ENCODE results near the gene CDS2. TPM values are rescaled to one million over a fixed set of nuclear protein-coding genes. Genes with fewer than 3 reads are reported as not detected.

CDS2 gene
- total and polyA plus RNA-seq, 2 of the 13 experiments (the other 11 are each of a cell fraction or from before 2014, with no cell fraction given): 81.3 to 153 TPM

DNA sequence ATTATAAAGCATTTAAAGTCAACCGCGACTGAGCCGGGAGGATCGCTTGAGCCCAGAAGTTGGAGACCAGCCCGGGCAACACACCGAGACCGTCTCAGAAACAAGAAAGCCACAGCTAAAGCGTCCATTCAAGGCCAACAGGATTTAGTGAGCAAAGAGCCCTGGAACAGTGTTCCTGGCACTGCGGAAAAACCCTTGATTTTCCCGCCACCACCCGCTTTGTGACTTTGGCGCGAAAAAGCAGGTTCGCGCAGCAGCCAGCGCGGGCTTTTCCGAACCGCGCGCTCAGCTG, 7.7 kb upstream of the CDS2 start (continued):
- TF ChIP-seq PHB2 (IDR thresholded peaks at IDR 0.05; ENCODE audit: partially characterized antibody): no peak
- TF ChIP-seq, protein P1, sequence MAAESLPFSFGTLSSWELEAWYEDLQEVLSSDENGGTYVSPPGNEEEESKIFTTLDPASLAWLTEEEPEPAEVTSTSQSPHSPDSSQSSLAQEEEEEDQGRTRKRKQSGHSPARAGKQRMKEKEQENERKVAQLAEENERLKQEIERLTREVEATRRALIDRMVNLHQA (CRISPR knock-in tag; IDR thresholded peaks at IDR 0.05): peak; percentile 91; the same call in 1 of the 2 replicates
- TF ChIP-seq ZNF430 (CRISPR knock-in tag; IDR thresholded peaks at IDR 0.05): no peak
- peak; percentile 93 for TF ChIP-seq HOXA5 (CRISPR knock-in tag; IDR thresholded peaks at IDR 0.05)
- TF ChIP-seq CCDC6 (CRISPR knock-in tag; IDR thresholded peaks at IDR 0.05): no peak
- no peak for TF ChIP-seq U2AF1 (optimal IDR thresholded peaks at IDR 0.05; ENCODE audit: low read depth, low read length)
- no peak for TF ChIP-seq SALL2 (CRISPR knock-in tag; IDR thresholded peaks at IDR 0.05)
- TF ChIP-seq, protein P2, sequence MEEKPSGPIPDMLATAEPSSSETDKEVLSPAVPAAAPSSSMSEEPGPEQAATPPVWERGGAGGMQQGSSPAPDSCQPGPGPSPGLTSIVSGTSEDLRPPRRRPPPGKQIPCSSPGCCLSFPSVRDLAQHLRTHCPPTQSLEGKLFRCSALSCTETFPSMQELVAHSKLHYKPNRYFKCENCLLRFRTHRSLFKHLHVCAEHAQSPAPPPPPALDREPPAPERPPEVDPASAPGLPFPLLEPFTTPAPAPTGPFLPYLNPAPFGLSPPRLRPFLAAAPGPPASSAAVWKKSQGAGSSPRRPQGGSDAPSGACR (CRISPR knock-in tag; IDR thresholded peaks at IDR 0.05): no peak
- TF ChIP-seq, protein P3, sequence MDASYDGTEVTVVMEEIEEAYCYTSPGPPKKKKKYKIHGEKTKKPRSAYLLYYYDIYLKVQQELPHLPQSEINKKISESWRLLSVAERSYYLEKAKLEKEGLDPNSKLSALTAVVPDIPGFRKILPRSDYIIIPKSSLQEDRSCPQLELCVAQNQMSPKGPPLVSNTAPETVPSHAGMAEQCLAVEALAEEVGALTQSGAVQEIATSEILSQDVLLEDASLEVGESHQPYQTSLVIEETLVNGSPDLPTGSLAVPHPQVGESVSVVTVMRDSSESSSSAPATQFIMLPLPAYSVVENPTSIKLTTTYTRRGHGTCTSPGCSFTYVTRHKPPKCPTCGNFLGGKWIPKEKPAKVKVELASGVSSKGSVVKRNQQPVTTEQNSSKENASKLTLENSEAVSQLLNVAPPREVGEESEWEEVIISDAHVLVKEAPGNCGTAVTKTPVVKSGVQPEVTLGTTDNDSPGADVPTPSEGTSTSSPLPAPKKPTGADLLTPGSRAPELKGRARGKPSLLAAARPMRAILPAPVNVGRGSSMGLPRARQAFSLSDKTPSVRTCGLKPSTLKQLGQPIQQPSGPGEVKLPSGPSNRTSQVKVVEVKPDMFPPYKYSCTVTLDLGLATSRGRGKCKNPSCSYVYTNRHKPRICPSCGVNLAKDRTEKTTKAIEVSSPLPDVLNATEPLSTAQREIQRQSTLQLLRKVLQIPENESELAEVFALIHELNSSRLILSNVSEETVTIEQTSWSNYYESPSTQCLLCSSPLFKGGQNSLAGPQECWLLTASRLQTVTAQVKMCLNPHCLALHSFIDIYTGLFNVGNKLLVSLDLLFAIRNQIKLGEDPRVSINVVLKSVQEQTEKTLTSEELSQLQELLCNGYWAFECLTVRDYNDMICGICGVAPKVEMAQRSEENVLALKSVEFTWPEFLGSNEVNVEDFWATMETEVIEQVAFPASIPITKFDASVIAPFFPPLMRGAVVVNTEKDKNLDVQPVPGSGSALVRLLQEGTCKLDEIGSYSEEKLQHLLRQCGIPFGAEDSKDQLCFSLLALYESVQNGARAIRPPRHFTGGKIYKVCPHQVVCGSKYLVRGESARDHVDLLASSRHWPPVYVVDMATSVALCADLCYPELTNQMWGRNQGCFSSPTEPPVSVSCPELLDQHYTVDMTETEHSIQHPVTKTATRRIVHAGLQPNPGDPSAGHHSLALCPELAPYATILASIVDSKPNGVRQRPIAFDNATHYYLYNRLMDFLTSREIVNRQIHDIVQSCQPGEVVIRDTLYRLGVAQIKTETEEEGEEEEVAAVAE (CRISPR knock-in tag; IDR thresholded peaks at IDR 0.05; ENCODE audit: borderline replicate concordance): no peak
- TF ChIP-seq, protein P4, sequence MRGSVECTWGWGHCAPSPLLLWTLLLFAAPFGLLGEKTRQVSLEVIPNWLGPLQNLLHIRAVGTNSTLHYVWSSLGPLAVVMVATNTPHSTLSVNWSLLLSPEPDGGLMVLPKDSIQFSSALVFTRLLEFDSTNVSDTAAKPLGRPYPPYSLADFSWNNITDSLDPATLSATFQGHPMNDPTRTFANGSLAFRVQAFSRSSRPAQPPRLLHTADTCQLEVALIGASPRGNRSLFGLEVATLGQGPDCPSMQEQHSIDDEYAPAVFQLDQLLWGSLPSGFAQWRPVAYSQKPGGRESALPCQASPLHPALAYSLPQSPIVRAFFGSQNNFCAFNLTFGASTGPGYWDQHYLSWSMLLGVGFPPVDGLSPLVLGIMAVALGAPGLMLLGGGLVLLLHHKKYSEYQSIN (CRISPR knock-in tag; IDR thresholded peaks at IDR 0.05; ENCODE audit: borderline replicate concordance): no peak
- TF ChIP-seq MAF1 (CRISPR knock-in tag; IDR thresholded peaks at IDR 0.05; ENCODE audit: borderline replicate concordance): 0 out of 2 replicates have a peak, but pooled peaks have one; percentile 27
- TF ChIP-seq CHCHD3 (CRISPR knock-in tag; IDR thresholded peaks at IDR 0.05): no peak
- TF ChIP-seq REXO4 (CRISPR knock-in tag; IDR thresholded peaks at IDR 0.05; ENCODE audit: borderline replicate concordance): no peak; the same call in 1 of the 2 replicates
- no peak; the same call in 1 of the 2 replicates for TF ChIP-seq KMT2B (CRISPR knock-in tag; IDR thresholded peaks at IDR 0.05)
- TF ChIP-seq ZNF777 (CRISPR knock-in tag; IDR thresholded peaks at IDR 0.05): no peak
- TF ChIP-seq ZNF557 (CRISPR knock-in tag; IDR thresholded peaks at IDR 0.05): peak; percentile 98
- TF ChIP-seq, protein P5, sequence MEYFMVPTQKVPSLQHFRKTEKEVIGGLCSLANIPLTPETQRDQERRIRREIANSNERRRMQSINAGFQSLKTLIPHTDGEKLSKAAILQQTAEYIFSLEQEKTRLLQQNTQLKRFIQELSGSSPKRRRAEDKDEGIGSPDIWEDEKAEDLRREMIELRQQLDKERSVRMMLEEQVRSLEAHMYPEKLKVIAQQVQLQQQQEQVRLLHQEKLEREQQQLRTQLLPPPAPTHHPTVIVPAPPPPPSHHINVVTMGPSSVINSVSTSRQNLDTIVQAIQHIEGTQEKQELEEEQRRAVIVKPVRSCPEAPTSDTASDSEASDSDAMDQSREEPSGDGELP (IDR thresholded peaks at IDR 0.05; ENCODE audit: borderline replicate concordance, low read depth): no peak; the same call in 1 of the 2 replicates
- no peak for TF ChIP-seq WIZ (CRISPR knock-in tag; IDR thresholded peaks at IDR 0.05)
- no peak; the same call in 1 of the 2 replicates for TF ChIP-seq ZNF749 (CRISPR knock-in tag; IDR thresholded peaks at IDR 0.05; ENCODE audit: borderline replicate concordance)
- no peak; the same call in 1 of the 2 replicates for TF ChIP-seq NRL (CRISPR knock-in tag; IDR thresholded peaks at IDR 0.05; ENCODE audit: borderline replicate concordance)
- TF ChIP-seq RFX5 (IDR thresholded peaks at IDR 0.05; ENCODE audit: low read depth, low read length): no peak
- TF ChIP-seq, protein P6, sequence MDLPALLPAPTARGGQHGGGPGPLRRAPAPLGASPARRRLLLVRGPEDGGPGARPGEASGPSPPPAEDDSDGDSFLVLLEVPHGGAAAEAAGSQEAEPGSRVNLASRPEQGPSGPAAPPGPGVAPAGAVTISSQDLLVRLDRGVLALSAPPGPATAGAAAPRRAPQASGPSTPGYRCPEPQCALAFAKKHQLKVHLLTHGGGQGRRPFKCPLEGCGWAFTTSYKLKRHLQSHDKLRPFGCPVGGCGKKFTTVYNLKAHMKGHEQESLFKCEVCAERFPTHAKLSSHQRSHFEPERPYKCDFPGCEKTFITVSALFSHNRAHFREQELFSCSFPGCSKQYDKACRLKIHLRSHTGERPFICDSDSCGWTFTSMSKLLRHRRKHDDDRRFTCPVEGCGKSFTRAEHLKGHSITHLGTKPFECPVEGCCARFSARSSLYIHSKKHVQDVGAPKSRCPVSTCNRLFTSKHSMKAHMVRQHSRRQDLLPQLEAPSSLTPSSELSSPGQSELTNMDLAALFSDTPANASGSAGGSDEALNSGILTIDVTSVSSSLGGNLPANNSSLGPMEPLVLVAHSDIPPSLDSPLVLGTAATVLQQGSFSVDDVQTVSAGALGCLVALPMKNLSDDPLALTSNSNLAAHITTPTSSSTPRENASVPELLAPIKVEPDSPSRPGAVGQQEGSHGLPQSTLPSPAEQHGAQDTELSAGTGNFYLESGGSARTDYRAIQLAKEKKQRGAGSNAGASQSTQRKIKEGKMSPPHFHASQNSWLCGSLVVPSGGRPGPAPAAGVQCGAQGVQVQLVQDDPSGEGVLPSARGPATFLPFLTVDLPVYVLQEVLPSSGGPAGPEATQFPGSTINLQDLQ (CRISPR knock-in tag; IDR thresholded peaks at IDR 0.05): no peak

Data from HepG2 (cell line).